HG03108 (cell line): Measurements from ENCODE around the gene IRX5.

Experiments
- ATAC-seq: cut with Tn5 transposase; IDR thresholded peaks from one replicate; pipeline ENCODE4 v1.9.1; 2021; ENCODE audit warnings: moderate library complexity; ENCODE audit not compliant: unreplicated experiment

The IRX5 gene

DNA sequence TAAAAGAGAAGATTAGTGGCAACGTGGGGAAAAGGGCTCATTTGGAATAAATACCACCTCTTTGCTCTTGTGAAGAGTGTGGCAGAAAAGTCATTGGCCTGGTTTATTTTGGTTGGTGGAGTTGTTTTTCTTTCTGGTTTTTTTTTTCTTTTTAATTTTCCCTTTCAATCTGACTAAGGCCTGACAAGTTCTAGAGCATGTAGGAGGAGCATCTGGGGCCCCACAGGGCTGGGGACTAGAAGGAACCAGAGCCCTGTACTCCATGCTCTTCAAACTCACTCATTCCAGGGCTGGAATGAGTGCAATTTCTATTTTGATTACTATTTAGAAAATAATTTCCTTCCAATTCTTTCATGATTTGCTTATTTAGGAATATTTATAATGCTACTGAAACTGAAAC is 13.3 kb downstream of the IRX5 start:
- ATAC-seq, result no peak

DNA sequence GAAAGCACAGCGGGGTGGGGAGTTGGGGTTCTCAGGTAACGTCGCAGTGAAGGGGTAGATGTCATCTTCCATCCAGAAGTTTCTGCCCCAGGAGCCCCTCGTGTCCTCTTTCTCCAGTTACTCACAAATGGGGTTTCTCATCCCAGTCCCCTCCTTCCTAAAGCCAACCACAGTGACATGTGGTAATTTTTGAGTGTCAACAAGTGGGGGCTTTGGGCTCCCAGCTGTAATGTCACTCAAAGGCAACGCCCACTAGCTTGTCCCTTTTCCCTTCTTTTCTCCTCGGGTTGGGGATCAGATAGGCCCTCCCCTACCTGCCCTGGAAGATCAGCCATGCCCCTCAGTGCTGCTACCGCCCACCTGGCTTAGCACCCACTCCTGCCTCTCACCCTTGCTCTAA is 14.4 kb downstream of the IRX5 start:
- ATAC-seq, result no peak

GRCh38 chr16:54946909-54947308 is 16.2 kb downstream of the IRX5 start:
- ATAC-seq, result no peak

- ATAC-seq, result no peak
These were observed 17.0 kb downstream of the IRX5 start for GRCh38 chr16:54947616-54948015.

DNA sequence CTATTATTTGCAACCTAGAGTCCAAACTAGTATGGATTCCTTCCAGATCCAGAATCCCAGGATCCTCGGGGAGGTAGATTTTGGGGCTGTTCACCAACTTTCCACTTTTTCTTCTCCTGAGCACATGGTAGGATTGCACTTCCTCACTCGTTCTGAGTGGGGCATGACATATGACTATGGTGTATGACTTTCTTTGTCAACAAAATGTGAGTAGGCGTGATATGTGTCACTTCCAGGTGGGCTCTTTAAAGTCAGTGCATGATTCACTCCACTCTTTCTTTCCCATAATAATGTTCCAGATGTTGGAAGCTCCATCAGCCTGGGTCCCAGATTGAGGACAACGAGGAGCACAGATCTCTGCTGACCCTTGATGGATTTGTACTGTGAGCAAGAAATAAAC is 21.5 kb downstream of the IRX5 start:
- no peak for ATAC-seq

DNA sequence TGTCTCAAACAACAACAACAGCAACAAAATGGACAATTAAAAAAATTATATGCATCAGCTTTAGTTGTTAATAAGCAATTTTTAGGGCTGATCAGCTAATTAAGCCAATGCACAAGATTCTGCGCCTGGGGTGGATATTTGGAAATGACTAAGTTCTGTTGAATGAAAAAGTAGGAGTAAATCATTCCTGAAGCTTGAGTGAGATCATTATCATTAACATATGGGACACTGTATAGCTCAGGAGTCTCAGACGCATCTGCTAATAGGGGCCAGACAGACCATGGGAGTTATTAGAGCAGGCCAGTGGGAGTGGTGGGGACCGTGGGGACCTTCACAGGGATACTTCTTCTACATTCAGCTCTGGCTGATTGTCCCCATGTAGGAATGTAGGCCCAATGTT is 22.8 kb downstream of the IRX5 start:
- no peak for ATAC-seq

- no peak for ATAC-seq
These were observed 23.6 kb downstream of the IRX5 start for GRCh38 chr16:54954220-54954619.

- ATAC-seq, result no peak
These were observed 25.1 kb downstream of the IRX5 start for GRCh38 chr16:54955757-54956156.

- ATAC-seq, result no peak
These were observed 26.9 kb downstream of the IRX5 start for GRCh38 chr16:54957403-54958166.

- no peak for ATAC-seq
These were observed 31.4 kb downstream of the IRX5 start for GRCh38 chr16:54962045-54962444.

DNA sequence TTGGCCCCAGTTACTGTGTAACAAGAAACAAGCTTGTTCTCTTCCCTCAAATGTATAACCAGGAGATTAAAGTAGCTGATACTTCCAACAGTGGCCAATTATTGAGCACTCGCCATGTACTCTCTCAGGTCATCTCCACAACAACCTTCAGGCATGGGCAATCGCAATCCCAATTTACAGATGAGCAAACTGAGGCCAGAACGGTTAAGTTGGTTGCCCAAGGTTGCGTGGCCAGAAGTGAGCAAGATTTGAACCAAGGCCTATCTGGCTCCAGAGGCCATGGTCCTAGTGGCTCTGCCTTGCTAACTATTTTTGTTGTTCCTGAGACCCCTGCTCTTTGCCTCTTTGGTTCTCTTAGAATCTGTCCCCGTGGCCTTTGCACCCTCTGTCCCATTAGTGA is 33.6 kb downstream of the IRX5 start:
- no peak for ATAC-seq

- no peak for ATAC-seq
These were observed 34.8 kb downstream of the IRX5 start for GRCh38 chr16:54965464-54965863.

DNA sequence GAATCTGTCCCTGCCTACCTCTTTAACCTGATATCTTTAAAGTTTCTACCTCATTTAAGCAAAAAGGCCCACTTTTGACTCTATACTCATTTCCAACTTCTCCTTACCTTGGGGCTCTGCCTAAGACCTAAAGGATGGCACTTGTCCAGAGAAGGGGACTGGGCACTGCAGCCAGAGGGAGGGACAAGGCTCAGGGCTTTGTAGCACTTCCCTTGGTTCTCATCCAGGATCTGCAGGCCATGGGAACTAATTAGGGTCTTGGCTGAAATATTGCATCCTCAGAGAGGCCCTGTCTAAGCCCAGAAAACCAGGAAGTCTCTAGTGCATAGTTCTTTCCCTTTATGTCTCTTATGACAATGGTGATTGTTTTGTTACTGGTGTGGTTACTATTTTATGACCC is 37.3 kb downstream of the IRX5 start:
- ATAC-seq, result no peak

GRCh38 chr16:54968784-54969183 is 38.1 kb downstream of the IRX5 start:
- no peak for ATAC-seq

- no peak for ATAC-seq
These were observed 39.4 kb downstream of the IRX5 start for GRCh38 chr16:54970016-54970415.

GRCh38 chr16:54974367-54974766 is 43.7 kb downstream of the IRX5 start:
- ATAC-seq, result no peak

- no peak for ATAC-seq
These were observed 46.1 kb downstream of the IRX5 start for GRCh38 chr16:54976651-54977200.

GRCh38 chr16:54977211-54977610 is 46.5 kb downstream of the IRX5 start:
- no peak for ATAC-seq

GRCh38 chr16:54980821-54981220 is 50.2 kb downstream of the IRX5 start:
- no peak for ATAC-seq
